HCT116 (cell line): ENCODE results near the gene NPR1. TPM values are rescaled to one million over a fixed set of nuclear protein-coding genes. Genes with fewer than 3 reads are reported as not detected.
"Not testable (repeated sequence)": the region's sequence is repeated elsewhere in the genome, so short reads cannot be mapped to it uniquely, and the experiment has no call there.

Experiments
- ATAC-seq: fragments of 200-7000 bp; cut with Tn5 transposase; 2 replicates; pipeline ENCODE4 v1.9.1; 2020; ENCODE audit warnings: mild to moderate bottlenecking, moderate library complexity
- BruUV-seq: library from RNA; stranded (reverse); fragments of 400-500 nt; replicated peaks from 2 replicates; lab custom pipeline; 2021; lab: Mats Ljungman, UMichigan
- CTCF ChIA-PET: fragments of 300-600 bp; sonication (Branson Sonifier 250); formaldehyde crosslinking; loops from one replicate; lab custom pipeline; 2021; ENCODE audit warnings: antibody characterized with exemption; lab: Charles Lee
- POLR2A ChIA-PET: fragments of 300-600, 350-600 bp; sonication (Branson Sonifier 250); formaldehyde crosslinking; loops from one replicate; lab custom pipeline; 2021; ENCODE audit warnings: antibody characterized with exemption; lab: Charles Lee
- RAD21 ChIA-PET, 2 experiments: fragments of 300-600 bp; sonication (Branson Sonifier 250); formaldehyde crosslinking; loops; one replicate each; lab custom pipeline; 2023; ENCODE audit warnings: low total read pairs in 2 of 2; ENCODE audit not compliant: uncharacterized antibody in 2 of 2, unreplicated experiment in 2 of 2, low non-redundant PET in 1 of 2; lab: Charles Lee
- DNase-seq: peaks from one replicate; pipeline ENCODE4 v3.0.0-alpha.2; 2010; ENCODE audit warnings: low read depth, low spot score
- H2AFZ ChIP-seq: fragments of 200-600 bp; shearing (Covaris generic), sonication (generic); 2 replicates; pipeline ENCODE4 v1.6.1; 2017; ENCODE audit warnings: low read depth, mixed run types, mixed read lengths, antibody characterized with exemption, low read length; ENCODE audit not compliant: poor library complexity, severe bottlenecking
- H3K27ac ChIP-seq: 2 replicates; pipeline ENCODE4 v1.5.1; 2012; ENCODE audit warnings: low read depth, low read length
- H3K27me3 ChIP-seq: fragments of 200-600 bp; sonication (generic); 2 replicates; pipeline ENCODE4 v1.6.1; 2016; ENCODE audit warnings: mixed run types, low read length, mixed read lengths; ENCODE audit not compliant: insufficient read depth
- H3K36me3 ChIP-seq, 2 experiments: fragments of 200-500 bp in 1 of 2; fragments of 200-600 bp in 1 of 2; sonication (Bioruptor generic) in 1 of 2; sonication (generic) in 1 of 2; 2 replicates each; pipeline versions ENCODE4 v1.5.1 to v1.6.1; 2014 to 2016; ENCODE audit warnings: low read length in 2 of 2, inconsistent platforms in 1 of 2, mixed read lengths in 1 of 2, mixed run types in 1 of 2; ENCODE audit not compliant: insufficient read depth in 2 of 2, control insufficient read depth in 1 of 2
- H3K4me1 ChIP-seq, 2 experiments: fragments of 200-600 bp in 1 of 2; sonication (generic) in 1 of 2; 2 replicates each; pipeline versions ENCODE4 v1.5.1 to v1.6.1; 2012 to 2017; ENCODE audit warnings: low read length in 2 of 2, inconsistent platforms in 1 of 2, mild to moderate bottlenecking in 1 of 2, mixed read lengths in 1 of 2, mixed run types in 1 of 2, moderate library complexity in 1 of 2; ENCODE audit not compliant: insufficient read depth in 2 of 2, control insufficient read depth in 1 of 2
- H3K4me2 ChIP-seq: fragments of 200-600 bp; sonication (generic); 2 replicates; pipeline ENCODE4 v1.6.1; 2017; ENCODE audit warnings: mixed run types, low read length, mixed read lengths
- H3K4me3 ChIP-seq, 2 experiments: fragments of 200-600 bp in 1 of 2; sonication (generic) in 1 of 2; replicated peaks in 1 of 2; 2 replicates each; pipeline ENCODE4 v1.5.1; 2011 to 2016; ENCODE audit warnings: low read length in 2 of 2, control low read depth in 1 of 2, low read depth in 1 of 2, mild to moderate bottlenecking in 1 of 2, mixed read lengths in 1 of 2, mixed run types in 1 of 2
- H3K79me2 ChIP-seq: fragments of 200-600 bp; sonication (generic); 2 replicates; pipeline ENCODE4 v1.6.1; 2017; ENCODE audit warnings: mild to moderate bottlenecking, mixed run types, low read length, moderate library complexity, mixed read lengths; ENCODE audit not compliant: insufficient read depth
- H3K9ac ChIP-seq: fragments of 200-600 bp; sonication (generic); 2 replicates; pipeline ENCODE4 v1.6.1; 2016; ENCODE audit warnings: low read length, mixed read lengths
- H3K9me2 ChIP-seq: fragments of 200-600 bp; sonication (generic), shearing (Covaris generic); 2 replicates; pipeline ENCODE4 v1.6.1; 2017; ENCODE audit warnings: mixed run types, mild to moderate bottlenecking, moderate library complexity; ENCODE audit not compliant: insufficient read depth
- H3K9me3 ChIP-seq, 2 experiments: fragments of 200-500 bp in 1 of 2; fragments of 200-600 bp in 1 of 2; sonication (Bioruptor generic) in 1 of 2; sonication (generic) in 1 of 2; 2 replicates each; pipeline ENCODE4 v1.6.1; 2014 to 2017; ENCODE audit warnings: low read length in 2 of 2, mixed read lengths in 2 of 2, inconsistent platforms in 1 of 2, low read depth in 1 of 2, mild to moderate bottlenecking in 1 of 2, mixed run types in 1 of 2, moderate library complexity in 1 of 2; ENCODE audit not compliant: control insufficient read depth in 1 of 2, insufficient read depth in 1 of 2
- H4K20me1 ChIP-seq: fragments of 200-600 bp; sonication (generic), shearing (Covaris generic); 2 replicates; pipeline ENCODE4 v1.6.1; 2017; ENCODE audit warnings: mixed run types, mild to moderate bottlenecking, moderate library complexity; ENCODE audit not compliant: insufficient read depth
- CBX3 ChIP-seq: IDR thresholded peaks from 2 replicates; pipeline ENCODE4 v1.6.1; 2012; ENCODE audit warnings: low read depth
- CTCF ChIP-seq, 3 experiments: fragments of 200-600 bp in 1 of 3; sonication (generic) in 1 of 3; IDR thresholded peaks in 2 of 3; conservative IDR thresholded peaks in 1 of 3; 2 replicates each; pipeline ENCODE4 v1.5.1; 2012 to 2017; ENCODE audit warnings: low read depth in 2 of 3, low read length in 2 of 3, antibody characterized with exemption in 1 of 3, borderline replicate concordance in 1 of 3, control low read depth in 1 of 3, mild to moderate bottlenecking in 1 of 3, mixed read lengths in 1 of 3, mixed run types in 1 of 3, moderate library complexity in 1 of 3; ENCODE audit not compliant: insufficient read depth in 1 of 3
- ELF1 ChIP-seq: IDR thresholded peaks from 2 replicates; pipeline ENCODE4 v1.6.1; 2012; ENCODE audit warnings: low read depth, borderline replicate concordance
- POLR2AphosphoS5 ChIP-seq: IDR thresholded peaks from 2 replicates; pipeline ENCODE4 v1.6.1; 2011; ENCODE audit warnings: mild to moderate bottlenecking, low read depth, low read length, moderate library complexity
- RAD21 ChIP-seq: IDR thresholded peaks from 2 replicates; pipeline ENCODE4 v1.6.1; 2012; ENCODE audit warnings: low read depth, mild to moderate bottlenecking
- SP1 ChIP-seq: IDR thresholded peaks from 2 replicates; pipeline ENCODE4 v1.6.1; 2012; ENCODE audit warnings: low read depth
- SRF ChIP-seq: IDR thresholded peaks from 2 replicates; pipeline ENCODE4 v1.6.1; 2012; ENCODE audit warnings: low read depth
- YY1 ChIP-seq: IDR thresholded peaks from 2 replicates; pipeline ENCODE4 v1.6.1; 2011; ENCODE audit warnings: low read length, low read depth, moderate library complexity, mild to moderate bottlenecking; ENCODE audit not compliant: insufficient replicate concordance; ENCODE audit errors: extremely low read depth
- ZBTB33 ChIP-seq: IDR thresholded peaks from 2 replicates; pipeline ENCODE4 v1.6.1; 2011; ENCODE audit warnings: mild to moderate bottlenecking, low read length, moderate library complexity; ENCODE audit not compliant: insufficient replicate concordance; ENCODE audit errors: extremely low read depth
- ZFX ChIP-seq: fragments of 450-650 bp; IDR thresholded peaks from 2 replicates; pipeline ENCODE4 v1.6.1; 2017
- ZNF274 ChIP-seq: fragments of 200-500 bp; sonication (Bioruptor generic); IDR thresholded peaks from 2 replicates; pipeline ENCODE4 v1.6.1; 2014; ENCODE audit warnings: mild to moderate bottlenecking, low read depth, low read length, inconsistent platforms
- intact Hi-C: fragments of 100-400 bp; cut with micrococcal nuclease; formaldehyde crosslinking; loops from 2 replicates; pipeline ENCODE4 v1.10.0; 2022
- total RNA-seq: library from RNA; stranded (reverse); gene quantifications from one replicate; pipeline ENCODE4 v1.2.1, GENCODE V29; 2021; ENCODE audit not compliant: unreplicated experiment

NPR1 gene
- total RNA-seq, 1 experiment from 2014 or later, result 0.07 TPM

- POLR2A ChIA-PET, result interaction anchor here (0.5 to 2.5 kb wide), 10 partner anchors 9 to 319 kb away, joined by 3 to 10 read pairs (median 6); partner anchors contain the start of genes INTS3, RPS27 and SLC27A3
- H3K27me3 ChIP-seq, H3K9me3 ChIP-seq, DNase-seq, H3K9me2 ChIP-seq, H4K20me1 ChIP-seq: not testable (repeated sequence)
- BruUV-seq, result TSS peak; percentile 76
- TF ChIP-seq YY1 (peak; percentile 3), RAD21 (0 out of 2 replicates have a peak, but pooled peaks have one; percentile 2), CBX3 (0 out of 2 replicates have a peak, but pooled peaks have one; percentile 20)
- Histone ChIP-seq H3K4me2 (peak overlapping the region; percentile 74), H3K27ac (peak overlapping the region; percentile 80), H3K4me1 (peaks cover 10 to 24% of the 10 kb centered on the region in 2 experiments), H3K79me2 (peaks cover 40% of the 10 kb centered on the region), H2AFZ (peak overlapping the region; percentile 99), H3K4me3 (peak overlapping the region; percentile 39 to 54), H3K36me3 (peaks cover 22 to 32% of the 10 kb centered on the region in 2 experiments), H3K9ac (peak overlapping the region; percentile 55)
- CTCF ChIA-PET, result interaction anchor here (0.6 to 1.6 kb wide), 5 partner anchors 25 to 314 kb away, joined by 3 to 6 read pairs (median 5); partner anchors contain the start of gene RAB13
- intact Hi-C loops, result loop anchor here (1.0 to 10.0 kb wide), 2 partner anchors 99 to 103 kb away; partner anchors contain the start of gene SLC27A3
- ATAC-seq, result peak; percentile 67
- RAD21 ChIA-PET, result interaction anchor here (0.8 to 1.6 kb wide), 3 partner anchors 104 to 316 kb away, joined by 3 read pairs; partner anchors contain the start of genes RAB13 (in 1 of the 2) and SLC27A3 (in 1 of the 2)
Measured at GRCh38 chr1:153671628-153672353, 6.7 kb upstream of the NPR1 start.

DNA sequence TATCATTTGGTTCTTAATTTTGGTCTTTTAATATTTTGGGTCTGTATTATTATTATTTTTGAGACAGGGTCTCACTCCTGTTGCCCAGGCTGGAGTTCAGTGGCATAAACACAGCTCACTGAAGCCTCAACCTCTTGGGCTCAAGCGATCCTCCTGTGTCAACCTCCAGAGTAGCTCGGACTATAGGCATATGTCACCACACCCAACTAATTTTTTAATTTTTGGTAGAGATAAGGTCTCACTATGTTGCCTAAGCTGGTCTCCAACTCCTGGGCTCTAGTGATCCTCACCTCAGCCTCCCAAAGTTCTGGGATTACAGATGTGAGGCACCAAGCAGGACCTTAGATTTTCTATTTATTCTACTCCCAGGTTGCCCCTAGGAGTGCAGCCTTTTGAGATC lies 5.0 kb upstream of the NPR1 start:
- H2AFZ ChIP-seq, result no peak overlapping the region
- no peak overlapping the region for H3K9ac ChIP-seq
- H3K4me3 ChIP-seq, result no peak overlapping the region
- intact Hi-C loops, result loop anchor here (10.0 kb wide), 1 partner anchor 101 kb away; the partner anchor contains the start of gene SLC27A3
- peaks cover 6 to 14% of the 10 kb centered on the region in 2 experiments; a peak in 3 of 4 replicates for H3K36me3 ChIP-seq
- RAD21 ChIA-PET, result interaction anchor here in 1 of 2 experiments (0.7 kb wide), 1 partner anchor 148 kb away, joined by 5 read pairs; no protein-coding TSS in a partner anchor
- H3K9me2 ChIP-seq, result no peaks in the 10 kb centered on the region
- no peaks in the 10 kb centered on the region for H3K9me3 ChIP-seq
- CTCF ChIA-PET, result no interaction called here
- peaks cover 23% of the 10 kb centered on the region for H3K79me2 ChIP-seq
- no peaks in the 10 kb centered on the region for H4K20me1 ChIP-seq
- no peaks in the 10 kb centered on the region for H3K27me3 ChIP-seq
- H3K27ac ChIP-seq, result no peak overlapping the region
- POLR2A ChIA-PET, result no interaction called here
- no TSS peak for BruUV-seq
- no peak overlapping the region for H3K4me2 ChIP-seq
- ATAC-seq (no peak), DNase-seq (no peak)
- H3K4me1 ChIP-seq, result peaks cover 10 to 28% of the 10 kb centered on the region in 2 experiments
- TF ChIP-seq RAD21 (no peak), ZNF274 (no peak), ZFX (no peak), SP1 (no peak), POLR2AphosphoS5 (no peak), CTCF (IDR thresholded peaks at IDR 0.05 in 2 of 3, conservative IDR thresholded peaks at IDR 0.05 in 1 of 3; ENCODE audit: borderline replicate concordance in 1 of 3, insufficient read depth in 1 of 3, low read depth in 2 of 3, low read length in 2 of 3) (no peak), ZBTB33 (no peak), ELF1 (no peak), SRF (no peak)
